Colonic mucosa (tissue), 4 donors: ENCODE data around the gene PTPRN2. TPM values are rescaled to one million over a fixed set of nuclear protein-coding genes. Genes with fewer than 3 reads are reported as not detected.

ENCODE experiments used
- DNase-seq: peaks from one replicate; pipeline ENCODE4 v3.0.0-alpha.2; 2020
- H3K27ac ChIP-seq: fragments of 200-600 bp; one replicate; pipeline ENCODE4 v1.8.0; 2021
- H3K27me3 ChIP-seq: fragments of 200-600 bp; one replicate; pipeline ENCODE4 v1.8.0; 2021
- H3K36me3 ChIP-seq: fragments of 200-600 bp; one replicate; pipeline ENCODE4 v1.8.0; 2021
- H3K4me1 ChIP-seq: fragments of 200-600 bp; one replicate; pipeline ENCODE4 v1.8.0; 2021; ENCODE audit warnings: mild to moderate bottlenecking
- H3K4me3 ChIP-seq: fragments of 200-600 bp; one replicate; pipeline ENCODE4 v1.8.0; 2021
- H3K9ac ChIP-seq, 2 donors: one replicate each; pipeline ENCODE4 v1.7.0; 2013; ENCODE audit warnings: control low read depth in 2 of 2, low read depth in 2 of 2, low read length in 2 of 2
- H3K9me3 ChIP-seq: fragments of 200-600 bp; one replicate; pipeline ENCODE4 v1.8.0; 2021
- CTCF ChIP-seq: fragments of 200-600 bp; IDR thresholded peaks from one replicate; pipeline ENCODE4 v1.8.0; 2022; ENCODE audit warnings: antibody characterized with exemption, mild to moderate bottlenecking
- intact Hi-C: fragments of 100-400 bp; cut with DNase I; formaldehyde crosslinking; loops from one replicate; pipeline ENCODE4 v1.14.1; 2022
- total RNA-seq, 2 donors: library from RNA; stranded (reverse); fragmentation: NEBNext Ultra II Directional in 1 of 2; extraction: Animal tissue kit (Norgen Biotek cat#: 25700) in 1 of 2; gene quantifications; one replicate each; pipeline ENCODE4 v1.2.1, GENCODE V29; 2021
- donor health status: healthy.
- donor health status: DM: no; HTN: no; CAD: no.
- donor health status: DM: no; HTN: no; CAD: no.

The PTPRN2 gene
- total RNA-seq, 2 donors from 2014 or later, result 14.7 to 21.6 TPM

- Histone ChIP-seq H3K36me3 (no peaks in the 10 kb centered on the region), H3K27me3 (no peaks in the 10 kb centered on the region), H3K9me3 (no peaks in the 10 kb centered on the region), H3K4me1 (no peaks in the 10 kb centered on the region), H3K4me3 (no peak overlapping the region), H3K27ac (no peak overlapping the region), H3K9ac (no peak overlapping the region)
- no peak for TF ChIP-seq CTCF
- DNase-seq, result no peak
- intact Hi-C loops, result no loop called here
These were observed 960.0 kb downstream of the PTPRN2 start for GRCh38 chr7:157627646-157628045.

- H3K4me3 ChIP-seq, result no peak overlapping the region
- H3K36me3 ChIP-seq, result no peaks in the 10 kb centered on the region
- H3K27ac ChIP-seq, result no peak overlapping the region
- no peaks in the 10 kb centered on the region for H3K9me3 ChIP-seq
- H3K4me1 ChIP-seq, result no peaks in the 10 kb centered on the region
- no peak for TF ChIP-seq CTCF
- DNase-seq, result no peak
- H3K9ac ChIP-seq, result no peak overlapping the region
- no peaks in the 10 kb centered on the region for H3K27me3 ChIP-seq
- intact Hi-C loops, result no loop called here
These were observed 960.6 kb downstream of the PTPRN2 start for GRCh38 chr7:157627033-157627432.

GRCh38 chr7:157625973-157626742, 961.5 kb downstream of the PTPRN2 start:
- Histone ChIP-seq H3K9me3 (no peaks in the 10 kb centered on the region), H3K27ac (no peak overlapping the region), H3K36me3 (no peaks in the 10 kb centered on the region), H3K4me1 (no peaks in the 10 kb centered on the region), H3K9ac (no peak overlapping the region), H3K4me3 (no peak overlapping the region), H3K27me3 (no peaks in the 10 kb centered on the region)
- TF ChIP-seq CTCF, result no peak
- intact Hi-C loops, result no loop called here
- DNase-seq, result no peak

- no peaks in the 10 kb centered on the region for H3K27me3 ChIP-seq
- H3K4me1 ChIP-seq, result no peaks in the 10 kb centered on the region
- H3K4me3 ChIP-seq, result no peak overlapping the region
- no peaks in the 10 kb centered on the region for H3K9me3 ChIP-seq
- H3K27ac ChIP-seq, result no peak overlapping the region
- no peak for DNase-seq
- intact Hi-C loops, result no loop called here
- TF ChIP-seq CTCF, result no peak
- H3K36me3 ChIP-seq, result no peaks in the 10 kb centered on the region
- no peak overlapping the region for H3K9ac ChIP-seq
These were observed 964.1 kb downstream of the PTPRN2 start for GRCh38 chr7:157623556-157623955.

- Histone ChIP-seq H3K9ac (no peak overlapping the region), H3K27ac (no peak overlapping the region), H3K36me3 (no peaks in the 10 kb centered on the region), H3K4me1 (no peaks in the 10 kb centered on the region), H3K27me3 (no peaks in the 10 kb centered on the region), H3K4me3 (no peak overlapping the region), H3K9me3 (no peaks in the 10 kb centered on the region)
- no peak for DNase-seq
- TF ChIP-seq CTCF, result no peak
- intact Hi-C loops, result no loop called here
These were observed 965.0 kb downstream of the PTPRN2 start for GRCh38 chr7:157622408-157623205.
